GM18870 (cell line): ENCODE results near the gene IGSF11.
"Not testable (repeated sequence)": the region's sequence is repeated elsewhere in the genome, so short reads cannot be mapped to it uniquely, and the experiment has no call there.

Experiments
- ATAC-seq: cut with Tn5 transposase; IDR thresholded peaks from one replicate; pipeline ENCODE4 v1.9.1; 2021; ENCODE audit warnings: moderate library complexity; ENCODE audit not compliant: unreplicated experiment

The IGSF11 gene

GRCh38 chr3:118990823-118991560 lies 43.7 kb downstream of the IGSF11 start:
- ATAC-seq = no peak

GRCh38 chr3:118988198-118989130 lies 46.2 kb downstream of the IGSF11 start:
- no peak for ATAC-seq

- no peak for ATAC-seq
Observed at GRCh38 chr3:118987477-118987876, 47.2 kb downstream of the IGSF11 start.

DNA sequence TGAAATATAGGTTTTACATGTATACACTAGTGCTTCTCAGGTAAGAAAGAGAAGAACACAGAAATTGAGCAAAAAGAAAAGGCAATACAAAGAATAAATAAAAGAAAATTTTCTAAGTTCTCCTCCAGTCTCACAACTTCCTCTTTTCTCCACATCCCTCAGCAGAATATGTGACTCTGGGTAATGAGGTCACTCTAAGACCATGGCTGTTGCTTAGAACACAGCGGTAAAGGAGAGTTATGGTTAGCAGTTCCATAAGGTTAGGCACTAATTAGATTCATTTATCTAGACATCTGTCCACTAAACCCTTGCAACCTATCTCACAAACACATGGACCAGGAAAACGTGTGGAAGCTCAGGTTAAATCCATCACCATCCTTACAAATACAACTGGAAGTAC lies 47.9 kb downstream of the IGSF11 start:
- ATAC-seq = no peak

- ATAC-seq = no peak
Observed at GRCh38 chr3:118984699-118985098, 49.9 kb downstream of the IGSF11 start.

- ATAC-seq = no peak
Observed at GRCh38 chr3:118981494-118982134, 53.0 kb downstream of the IGSF11 start.

DNA sequence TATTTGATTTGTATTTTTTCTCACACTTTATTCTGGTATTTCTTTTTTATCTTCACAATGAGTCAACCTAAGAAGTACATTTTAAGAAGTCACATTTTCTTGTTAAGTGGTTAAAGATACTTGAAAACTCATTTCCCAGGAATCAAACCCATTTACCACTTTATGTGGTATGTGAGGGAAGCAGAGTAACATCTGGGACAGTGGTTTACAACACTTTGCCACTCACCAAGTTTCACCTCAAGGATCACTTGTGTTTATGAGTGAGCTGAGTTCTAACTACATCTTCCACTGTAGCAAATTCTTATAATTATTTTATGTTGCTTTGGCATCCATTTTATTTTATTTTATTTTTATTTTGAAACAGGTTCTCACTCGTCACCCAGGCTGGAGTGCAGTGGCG lies 53.8 kb downstream of the IGSF11 start:
- ATAC-seq = no peak

- no peak for ATAC-seq
Observed at GRCh38 chr3:118978393-118978758, 56.3 kb downstream of the IGSF11 start.

DNA sequence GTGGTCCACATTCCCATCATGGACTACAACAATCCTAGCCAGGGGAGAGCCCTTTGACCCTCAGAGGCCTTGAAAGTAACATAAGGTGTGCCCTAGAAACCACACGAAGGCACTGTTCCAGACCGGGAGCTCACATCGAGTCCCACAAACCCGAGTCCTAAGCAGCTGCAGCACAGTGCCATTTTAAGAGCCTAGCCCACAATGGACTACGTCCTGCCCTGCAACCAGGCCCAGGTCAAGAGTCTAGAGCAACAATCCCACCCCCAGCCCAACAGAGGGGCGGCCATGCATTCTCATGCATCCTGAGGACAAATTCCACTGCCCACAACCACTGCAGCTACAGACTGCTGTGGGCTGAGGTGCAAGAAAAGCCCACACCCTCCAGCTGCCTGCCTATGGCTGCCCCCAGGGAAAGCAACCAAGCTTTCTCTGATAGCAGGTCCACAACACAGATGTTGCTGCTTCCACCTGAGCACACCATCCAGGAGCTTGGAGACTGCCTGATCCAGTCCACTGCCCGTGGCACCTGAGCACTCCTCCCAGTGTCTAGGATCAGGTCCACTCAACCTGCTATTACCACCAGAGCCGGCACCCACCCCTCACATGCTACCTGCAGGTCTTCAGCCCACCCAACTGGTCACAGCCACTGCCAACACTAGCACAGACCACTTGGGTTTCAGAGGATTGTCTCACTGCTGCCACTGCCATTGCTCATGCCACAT lies 56.8 kb downstream of the IGSF11 start:
- ATAC-seq = no peak

DNA sequence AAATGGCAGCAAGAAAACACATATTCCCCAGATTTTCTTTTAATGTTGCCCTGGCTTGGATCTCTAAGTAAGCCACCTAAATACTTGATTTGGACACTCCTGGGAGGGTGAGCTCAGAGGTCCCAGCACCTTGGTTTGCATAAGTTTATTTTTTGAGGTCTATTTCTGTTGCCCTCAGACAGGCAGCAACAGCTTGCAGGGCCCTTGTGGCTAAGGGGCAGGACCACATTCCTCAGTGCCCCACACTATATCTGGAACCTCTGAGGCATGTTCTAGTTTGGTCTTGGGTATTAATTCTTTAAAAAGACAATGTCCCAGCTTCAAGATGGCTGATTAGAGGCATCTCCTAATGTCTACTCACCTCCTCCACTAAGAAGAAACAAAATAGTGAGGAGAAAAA lies 57.5 kb downstream of the IGSF11 start:
- no peak for ATAC-seq

- not testable (repeated sequence) for ATAC-seq
Observed at GRCh38 chr3:118975476-118975875, 59.2 kb downstream of the IGSF11 start.

GRCh38 chr3:118974356-118975097 lies 60.1 kb downstream of the IGSF11 start:
- no peak for ATAC-seq

- no peak for ATAC-seq
Observed at GRCh38 chr3:118973050-118973449, 61.6 kb downstream of the IGSF11 start.

DNA sequence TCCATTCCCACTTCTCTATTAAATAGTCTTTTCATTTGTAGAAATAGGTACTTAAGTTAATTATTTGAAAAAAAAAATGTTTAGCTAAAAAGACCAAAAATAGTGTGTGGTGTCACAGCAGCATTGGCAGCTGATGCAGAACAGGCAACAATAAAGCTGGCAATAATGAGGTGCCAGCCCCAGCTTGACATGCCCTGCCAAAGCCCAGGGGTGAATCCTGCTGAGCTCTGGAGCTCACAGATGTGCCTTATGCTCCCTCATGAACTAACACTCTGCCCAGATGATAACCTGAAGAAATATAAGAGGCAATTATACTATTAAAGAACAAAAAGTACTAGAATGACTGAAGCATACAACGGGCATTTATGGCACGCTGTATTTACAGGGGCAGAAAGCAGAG lies 63.8 kb downstream of the IGSF11 start:
- no peak for ATAC-seq

DNA sequence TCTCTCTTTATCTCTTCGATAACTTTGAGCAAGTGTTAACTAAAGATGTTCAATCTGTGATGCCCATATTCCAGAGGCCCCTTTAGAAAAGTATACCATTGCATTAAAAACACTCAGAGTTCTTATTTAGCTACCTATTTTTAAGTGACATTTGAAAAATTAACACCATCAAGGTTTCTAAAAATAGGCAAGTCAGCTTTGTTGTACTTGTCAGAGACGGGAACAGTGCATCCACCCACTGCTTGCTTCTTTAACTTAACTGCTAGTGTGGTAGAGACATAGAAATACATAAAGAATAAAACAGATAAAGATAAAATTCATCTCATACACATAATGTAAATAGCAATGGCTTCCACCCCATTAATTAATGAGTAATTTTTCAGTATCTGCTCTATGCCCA lies 66.0 kb downstream of the IGSF11 start:
- ATAC-seq = no peak

GRCh38 chr3:118968111-118968510 lies 66.5 kb downstream of the IGSF11 start:
- no peak for ATAC-seq

DNA sequence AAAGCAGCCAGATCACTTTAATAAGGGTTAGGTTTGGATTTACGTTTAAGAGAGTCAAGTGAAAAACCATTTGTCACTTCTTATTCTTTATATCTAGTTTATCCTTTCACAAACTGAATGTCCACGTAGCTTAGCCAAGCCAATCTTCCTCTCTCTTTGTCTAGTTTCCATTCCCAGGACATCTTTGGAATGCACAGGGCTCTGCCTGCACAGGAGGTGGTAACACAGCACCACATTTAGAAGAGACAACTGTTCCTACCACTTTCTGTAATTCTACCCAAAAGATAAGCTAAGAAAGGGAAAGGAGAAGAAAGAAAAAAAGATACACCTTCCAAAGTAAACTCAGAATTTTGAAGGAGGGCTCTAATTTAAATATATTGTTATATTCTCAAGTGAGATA lies 67.9 kb downstream of the IGSF11 start:
- ATAC-seq = no peak

- no peak for ATAC-seq
Observed at GRCh38 chr3:118963711-118964110, 70.9 kb downstream of the IGSF11 start.

GRCh38 chr3:118960876-118961450 lies 73.7 kb downstream of the IGSF11 start:
- no peak for ATAC-seq
